H7 (cell line): Measurements from ENCODE around the gene CHST13. TPM values are rescaled to one million over a fixed set of nuclear protein-coding genes. Genes with fewer than 3 reads are reported as not detected.

ENCODE experiments used
- DNase-seq: peaks from one replicate; pipeline ENCODE4 v3.0.0; 2012
- H3K27me3 ChIP-seq: 2 replicates; pipeline ENCODE4 v1.6.0; 2011; ENCODE audit warnings: mild to moderate bottlenecking, low read length; ENCODE audit not compliant: control insufficient read depth, insufficient read depth
- H3K36me3 ChIP-seq: replicated peaks from 2 replicates; pipeline ENCODE4 v1.5.1; 2011; ENCODE audit warnings: low read length; ENCODE audit not compliant: control insufficient read depth, insufficient read depth
- H3K4me3 ChIP-seq: 2 replicates; pipeline ENCODE4 v1.5.1; 2011; ENCODE audit warnings: low read depth, mild to moderate bottlenecking, control low read depth, low read length, moderate library complexity; ENCODE audit not compliant: insufficient read depth
- total RNA-seq: library from RNA; depleted of rRNA; stranded (reverse); fragments of >200 nt; shearing (Covaris generic); gene quantifications from 2 replicates; pipeline ENCODE4 v1.2.3, GENCODE V29; 2014

Gene CHST13
- total RNA-seq, 1 experiment from 2014 or later = 2.8 TPM

GRCh38 chr3:126542340-126543241 is 18.6 kb downstream of the CHST13 start:
- no peak overlapping the region for H3K4me3 ChIP-seq
- no peaks in the 10 kb centered on the region for H3K36me3 ChIP-seq
- H3K27me3 ChIP-seq = no peaks in the 10 kb centered on the region
- peak; percentile 62 for DNase-seq

GRCh38 chr3:126543457-126544061 is 19.6 kb downstream of the CHST13 start:
- H3K36me3 ChIP-seq = no peaks in the 10 kb centered on the region
- DNase-seq = no peak
- no peak overlapping the region for H3K4me3 ChIP-seq
- H3K27me3 ChIP-seq = no peaks in the 10 kb centered on the region

- DNase-seq = peak; percentile 33
- Histone ChIP-seq H3K4me3 (no peak overlapping the region), H3K27me3 (no peaks in the 10 kb centered on the region), H3K36me3 (no peaks in the 10 kb centered on the region)
These were observed 20.8 kb downstream of the CHST13 start for GRCh38 chr3:126544596-126545281.

- peak; percentile 28 for DNase-seq
- Histone ChIP-seq H3K27me3 (no peaks in the 10 kb centered on the region), H3K36me3 (no peaks in the 10 kb centered on the region)
These were observed 21.6 kb downstream of the CHST13 start for GRCh38 chr3:126545544-126545943.

GRCh38 chr3:126546013-126546412 is 22.1 kb downstream of the CHST13 start:
- no peak overlapping the region for H3K4me3 ChIP-seq
- H3K27me3 ChIP-seq = no peaks in the 10 kb centered on the region
- DNase-seq = no peak
- H3K36me3 ChIP-seq = no peaks in the 10 kb centered on the region

More at GRCh38 chr3:126545544-126545943, 21.6 kb downstream of the CHST13 start:
- no peak overlapping the region for H3K4me3 ChIP-seq

- DNase-seq = peak; percentile 36
These were observed 22.7 kb downstream of the CHST13 start for GRCh38 chr3:126546549-126547239.

GRCh38 chr3:126547721-126548120 is 23.8 kb downstream of the CHST13 start:
- H3K36me3 ChIP-seq = no peaks in the 10 kb centered on the region
- no peak overlapping the region for H3K4me3 ChIP-seq
- DNase-seq = peak; percentile 26
- H3K27me3 ChIP-seq = no peaks in the 10 kb centered on the region

More at GRCh38 chr3:126546549-126547239, 22.7 kb downstream of the CHST13 start:
- no peaks in the 10 kb centered on the region for H3K27me3 ChIP-seq
- no peaks in the 10 kb centered on the region for H3K36me3 ChIP-seq
- H3K4me3 ChIP-seq = no peak overlapping the region

- peak; percentile 69 for DNase-seq
These were observed 24.9 kb downstream of the CHST13 start for GRCh38 chr3:126548556-126549466.

GRCh38 chr3:126549861-126550487 is 26.0 kb downstream of the CHST13 start:
- Histone ChIP-seq H3K36me3 (no peaks in the 10 kb centered on the region), H3K27me3 (no peaks in the 10 kb centered on the region), H3K4me3 (no peak overlapping the region)
- peak; percentile 55 for DNase-seq

More at GRCh38 chr3:126548556-126549466, 24.9 kb downstream of the CHST13 start:
- H3K4me3 ChIP-seq = no peak overlapping the region
- H3K36me3 ChIP-seq = no peaks in the 10 kb centered on the region
- no peaks in the 10 kb centered on the region for H3K27me3 ChIP-seq

- Histone ChIP-seq H3K27me3 (no peaks in the 10 kb centered on the region), H3K36me3 (no peaks in the 10 kb centered on the region), H3K4me3 (no peak overlapping the region)
- peak; percentile 46 for DNase-seq
These were observed 26.6 kb downstream of the CHST13 start for GRCh38 chr3:126550488-126551051.

GRCh38 chr3:126551121-126551838 is 27.3 kb downstream of the CHST13 start:
- Histone ChIP-seq H3K36me3 (no peaks in the 10 kb centered on the region), H3K27me3 (no peaks in the 10 kb centered on the region), H3K4me3 (no peak overlapping the region)
- DNase-seq = peak; percentile 33

- peak; percentile 29 for DNase-seq
- Histone ChIP-seq H3K27me3 (no peaks in the 10 kb centered on the region), H3K36me3 (no peaks in the 10 kb centered on the region), H3K4me3 (no peak overlapping the region)
These were observed 28.1 kb downstream of the CHST13 start for GRCh38 chr3:126551839-126552687.
